Fibroblast of skin of scalp (primary cell): ENCODE results near the gene PLCL1.

Experiments used
- DNase-seq: peaks from one replicate; pipeline ENCODE4 v3.0.0-alpha.2; 2013

PLCL1 gene

DNA sequence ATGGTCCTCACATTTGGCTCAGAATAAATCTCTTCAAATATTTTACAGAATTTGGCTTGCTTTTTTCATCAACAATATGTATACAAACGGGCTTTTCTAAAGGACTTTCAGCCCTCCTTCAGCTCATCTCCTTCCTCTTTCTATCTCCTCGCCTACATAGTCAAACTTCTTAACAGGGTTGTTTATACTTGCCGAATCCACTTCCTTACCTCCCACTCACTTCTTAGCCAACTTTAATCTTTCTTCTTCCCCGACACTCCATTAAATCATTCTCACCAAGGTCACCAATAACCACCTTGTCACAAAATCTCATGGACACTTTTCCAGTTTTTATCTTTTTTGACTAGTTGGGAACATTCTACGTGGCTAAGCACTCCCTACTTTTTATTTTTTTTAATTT, 325.2 kb downstream of the PLCL1 start:
- DNase-seq: no peak

GRCh38 chr2:198134293-198134955, 330.0 kb downstream of the PLCL1 start:
- DNase-seq: peak; percentile 19

- DNase-seq: peak; percentile 63
These were observed 331.1 kb downstream of the PLCL1 start for GRCh38 chr2:198135481-198135934.

DNA sequence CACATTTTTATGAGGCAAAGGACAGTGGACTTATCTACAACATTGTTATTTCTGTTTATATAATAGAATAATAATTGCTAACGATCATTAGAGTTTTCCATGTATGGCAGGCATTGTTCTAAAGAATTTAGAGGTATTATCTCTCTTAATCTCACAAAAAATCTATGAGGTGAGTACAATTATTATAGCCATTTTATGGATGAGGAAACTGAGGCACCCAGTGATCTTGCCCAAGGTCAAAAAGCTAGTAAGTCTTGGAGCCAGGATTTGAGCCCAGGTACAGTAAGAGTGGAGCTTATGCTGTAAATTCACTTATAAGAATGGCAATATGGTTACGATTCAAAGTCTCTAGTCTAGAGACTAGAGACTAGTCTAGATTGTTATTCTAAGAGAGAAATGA, 331.7 kb downstream of the PLCL1 start:
- no peak for DNase-seq

DNA sequence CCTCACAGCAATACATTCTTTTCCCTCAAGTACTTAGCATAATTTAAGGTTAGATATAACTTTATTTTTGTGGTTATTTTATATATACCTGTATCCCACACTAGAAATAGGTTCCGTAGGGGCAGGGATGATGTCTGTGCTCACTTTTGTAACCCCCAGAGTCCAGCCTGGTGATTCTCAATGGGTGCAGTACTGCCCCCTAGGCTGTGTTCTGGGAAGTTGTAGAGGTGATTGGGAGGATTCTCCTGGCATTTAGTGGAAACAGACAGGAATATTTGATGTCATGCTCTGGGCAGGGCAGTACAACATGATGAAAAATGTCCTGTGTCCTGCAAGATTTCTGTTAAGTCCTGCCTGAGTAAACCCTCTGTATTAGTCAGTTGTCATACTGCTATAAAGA, 333.3 kb downstream of the PLCL1 start:
- no peak for DNase-seq

DNA sequence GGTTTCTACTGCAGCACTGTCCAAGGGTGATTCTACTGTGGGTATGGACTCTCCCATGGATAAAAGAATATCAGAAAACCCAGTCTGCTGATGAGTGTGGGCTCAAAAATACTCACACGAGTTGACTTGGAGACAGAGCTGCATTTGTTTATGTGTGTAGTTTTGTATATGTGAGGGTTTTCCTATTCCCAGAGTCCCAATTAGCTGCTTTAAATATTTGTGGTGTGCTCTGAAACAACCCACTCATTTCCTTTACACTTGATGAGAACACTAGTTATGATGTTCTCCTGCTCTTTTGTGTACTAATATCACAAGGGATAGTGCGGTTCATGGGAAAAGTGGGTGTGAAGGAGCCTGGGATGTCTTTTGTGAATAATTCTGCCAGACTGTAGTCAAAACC, 337.3 kb downstream of the PLCL1 start:
- DNase-seq: no peak

DNA sequence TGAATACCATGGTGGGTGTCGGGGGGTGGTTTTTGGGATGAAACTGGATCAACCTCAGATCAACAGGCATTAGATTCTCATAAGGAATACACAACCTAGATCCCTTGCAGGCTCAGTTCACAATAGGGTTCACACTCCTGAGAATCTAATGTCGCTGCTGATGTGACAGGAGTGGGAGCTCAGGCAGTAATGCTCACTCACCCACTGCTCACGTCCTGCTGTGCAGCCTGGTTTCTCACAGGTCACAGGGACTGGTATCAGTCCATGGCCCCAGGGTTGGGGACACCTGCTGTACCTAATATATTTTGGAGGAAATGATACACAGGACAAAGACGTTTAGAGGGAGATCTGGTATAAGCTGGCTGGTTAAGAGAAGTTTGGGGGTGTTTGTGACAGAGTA, 338.8 kb downstream of the PLCL1 start:
- no peak for DNase-seq

- no peak for DNase-seq
These were observed 339.4 kb downstream of the PLCL1 start for GRCh38 chr2:198143793-198144192.

DNA sequence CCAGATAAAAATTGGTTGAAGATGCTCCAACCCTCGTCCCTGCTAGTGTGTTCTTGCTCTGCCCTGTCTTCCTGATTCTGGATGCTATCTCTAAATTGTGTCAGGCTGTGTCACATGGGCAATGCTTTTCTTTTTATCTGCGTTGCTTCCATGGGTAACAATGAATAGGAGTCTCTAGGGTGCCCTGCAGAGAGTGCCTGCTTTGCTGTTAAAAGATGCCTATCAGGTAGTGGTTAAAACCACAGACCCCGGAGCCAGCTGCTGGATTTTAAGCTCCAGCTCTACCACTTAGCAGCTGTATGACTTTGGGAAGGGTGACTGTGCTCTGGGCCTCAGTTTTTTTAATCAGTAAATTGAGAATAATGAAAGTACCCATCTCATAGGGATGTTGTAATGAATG, 340.3 kb downstream of the PLCL1 start:
- DNase-seq: no peak

DNA sequence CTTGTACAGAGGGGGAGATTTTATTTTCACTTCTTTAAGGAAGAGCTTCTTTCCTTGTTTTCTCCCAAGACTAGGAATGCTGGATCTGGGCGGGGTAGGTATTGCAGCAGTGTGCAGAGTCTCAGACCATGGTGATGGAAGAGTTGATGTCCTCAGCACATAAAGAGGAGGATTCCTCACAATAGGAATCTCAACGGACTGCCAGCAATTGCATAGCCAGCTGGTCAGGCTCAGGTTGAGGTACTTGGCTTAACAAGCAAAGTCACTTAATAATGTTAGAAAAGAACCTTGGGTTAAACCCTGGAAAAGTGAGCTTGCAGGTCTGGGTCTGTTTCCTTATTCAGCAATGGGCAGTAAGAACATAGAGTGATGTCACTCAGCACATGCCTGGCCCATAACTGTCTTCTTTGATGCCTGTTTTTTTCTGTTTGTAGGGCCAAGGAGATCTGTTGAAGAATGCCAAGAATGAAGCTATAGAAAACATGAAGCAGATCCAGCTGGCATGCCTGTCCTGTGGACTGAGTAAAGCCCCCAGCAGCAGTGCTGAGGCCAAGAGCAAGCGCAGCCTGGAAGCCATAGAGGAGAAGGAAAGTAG, 342.1 kb downstream of the PLCL1 start:
- no peak for DNase-seq

DNA sequence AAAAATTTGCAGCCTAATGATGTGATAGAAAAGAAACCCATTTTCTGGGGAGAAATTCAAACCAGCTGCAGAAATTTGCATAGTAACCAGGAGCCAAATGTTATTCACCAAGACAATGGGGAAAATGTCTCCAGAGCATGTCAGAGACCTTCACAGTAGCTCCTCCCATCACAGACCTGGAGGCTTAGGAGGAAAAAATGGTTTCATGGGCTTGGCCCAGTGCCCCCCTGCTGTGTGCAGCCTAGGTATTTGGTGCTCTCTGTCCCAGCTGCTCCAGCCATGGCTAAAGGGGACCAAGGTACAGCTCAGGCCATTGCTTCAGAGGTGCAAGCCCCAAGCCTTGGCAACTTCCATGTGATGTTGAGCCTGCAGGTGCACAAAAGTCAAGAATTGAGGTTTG, 352.9 kb downstream of the PLCL1 start:
- DNase-seq: no peak

- DNase-seq: no peak
These were observed 356.8 kb downstream of the PLCL1 start for GRCh38 chr2:198161151-198161550.

GRCh38 chr2:198162276-198162675, 357.9 kb downstream of the PLCL1 start:
- DNase-seq: no peak

- no peak for DNase-seq
These were observed 360.4 kb downstream of the PLCL1 start for GRCh38 chr2:198164843-198165242.

DNA sequence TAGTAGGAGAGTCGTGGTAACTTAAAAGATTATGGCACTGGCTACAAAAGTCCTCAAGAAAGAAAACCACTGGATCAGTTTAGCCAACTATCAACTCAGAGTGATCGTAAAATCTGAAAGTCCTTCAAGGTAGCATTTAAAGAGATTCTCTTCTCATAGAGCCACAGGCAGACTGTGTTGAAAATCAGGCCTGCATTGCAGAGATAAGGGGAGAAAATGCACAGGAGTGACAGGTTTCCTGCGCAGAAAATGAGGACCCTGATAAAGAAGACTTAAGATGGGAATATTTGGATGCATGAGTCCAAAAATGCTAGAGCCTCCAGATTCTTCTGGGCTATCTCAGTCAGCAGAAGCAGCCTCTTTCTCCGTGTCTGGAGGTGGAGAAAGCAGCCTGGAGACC, 360.9 kb downstream of the PLCL1 start:
- no peak for DNase-seq

- DNase-seq: no peak
These were observed 363.0 kb downstream of the PLCL1 start for GRCh38 chr2:198167346-198167745.

- peak; percentile 3 for DNase-seq
These were observed 364.3 kb downstream of the PLCL1 start for GRCh38 chr2:198168651-198169050.

GRCh38 chr2:198173242-198173641, 368.8 kb downstream of the PLCL1 start:
- DNase-seq: no peak

GRCh38 chr2:198173864-198174263, 369.5 kb downstream of the PLCL1 start:
- DNase-seq: no peak

DNA sequence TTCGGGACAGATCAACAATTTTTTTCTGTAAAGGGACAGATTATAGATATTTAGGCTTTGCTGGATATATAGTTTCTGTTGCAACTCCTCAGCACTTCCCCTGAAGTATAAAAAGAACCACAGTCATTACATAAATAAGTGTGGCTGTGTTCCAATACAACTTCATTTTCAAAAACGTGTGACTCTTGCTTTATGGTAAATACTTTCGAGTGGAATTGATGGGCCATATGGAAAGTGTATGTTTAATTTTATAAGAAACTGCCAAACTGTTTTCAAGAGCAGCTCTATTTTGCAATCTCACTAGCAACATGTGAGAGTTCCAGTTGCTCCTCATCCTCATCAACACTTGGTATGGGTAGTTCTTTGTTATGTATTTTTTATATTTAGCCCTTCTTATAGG, 370.9 kb downstream of the PLCL1 start:
- DNase-seq: no peak

GRCh38 chr2:198177040-198177439, 372.6 kb downstream of the PLCL1 start:
- no peak for DNase-seq

GRCh38 chr2:198178766-198179165, 374.4 kb downstream of the PLCL1 start:
- no peak for DNase-seq

DNA sequence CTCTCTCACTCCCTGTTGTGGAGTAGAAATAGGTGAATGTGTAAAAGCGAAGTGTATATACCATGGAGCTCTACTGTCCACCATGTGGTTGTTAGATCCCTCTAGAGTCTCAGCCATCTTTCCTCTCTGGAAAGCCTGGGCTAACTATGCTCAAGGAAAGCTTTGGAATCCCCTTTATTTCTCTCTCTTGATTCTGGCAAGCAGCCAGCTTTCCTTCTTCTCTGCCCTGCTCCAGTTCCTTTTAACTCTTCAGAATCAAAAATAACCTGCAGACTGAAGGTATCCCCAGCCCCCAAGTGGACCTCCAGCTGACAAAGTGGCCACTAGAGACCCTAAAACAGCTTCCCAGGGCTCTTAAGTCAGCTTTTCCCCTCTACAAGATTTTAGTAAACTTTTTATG, 381.9 kb downstream of the PLCL1 start:
- DNase-seq: no peak

GRCh38 chr2:198187841-198188240, 383.4 kb downstream of the PLCL1 start:
- no peak for DNase-seq

DNA sequence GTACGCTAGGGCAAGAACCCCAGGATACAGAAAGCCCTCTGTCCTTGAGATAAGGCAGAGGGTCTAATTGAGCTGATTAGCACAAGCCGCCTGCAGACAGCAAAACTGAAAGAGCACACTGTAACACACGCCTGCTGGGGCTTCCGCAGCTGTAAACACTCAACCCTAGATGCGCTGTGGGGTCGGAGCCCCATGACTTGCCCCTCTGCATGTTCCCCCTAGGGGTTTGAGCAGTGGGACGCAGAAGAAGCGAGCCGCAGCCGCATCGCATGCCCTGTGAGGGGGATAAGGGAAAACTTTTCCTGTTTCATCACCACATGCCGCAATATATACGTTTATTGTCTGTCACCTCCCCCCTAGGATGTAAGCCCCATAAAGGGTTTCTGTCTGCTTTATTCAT, 384.6 kb downstream of the PLCL1 start:
- no peak for DNase-seq
